Choroid plexus epithelial cell (primary cell): ENCODE measurements around the gene ATP9B.
A peak's percentile ranks its signal among the peaks of the same experiment; 100 is the strongest.

ENCODE experiments used
- DNase-seq: peaks from one replicate; pipeline ENCODE4 v3.0.0-alpha.2; 2010; ENCODE audit warnings: low read depth
- H3K4me3 ChIP-seq: 2 replicates; pipeline ENCODE4 v1.5.1; 2011; ENCODE audit warnings: low read depth, mild to moderate bottlenecking, control low read depth, low read length, moderate library complexity
- TF ChIP-seq, protein P1 (sequence below): conservative IDR thresholded peaks from 2 replicates; pipeline ENCODE4 v1.5.1; 2011; ENCODE audit warnings: low read depth, mild to moderate bottlenecking, control low read depth, inconsistent platforms, low read length, moderate library complexity

The ATP9B gene

GRCh38 chr18:79248495-79249060 is 179.4 kb downstream of the ATP9B start:
- no peak overlapping the region for H3K4me3 ChIP-seq
- DNase-seq = peak; percentile 5
- TF ChIP-seq, protein P1, sequence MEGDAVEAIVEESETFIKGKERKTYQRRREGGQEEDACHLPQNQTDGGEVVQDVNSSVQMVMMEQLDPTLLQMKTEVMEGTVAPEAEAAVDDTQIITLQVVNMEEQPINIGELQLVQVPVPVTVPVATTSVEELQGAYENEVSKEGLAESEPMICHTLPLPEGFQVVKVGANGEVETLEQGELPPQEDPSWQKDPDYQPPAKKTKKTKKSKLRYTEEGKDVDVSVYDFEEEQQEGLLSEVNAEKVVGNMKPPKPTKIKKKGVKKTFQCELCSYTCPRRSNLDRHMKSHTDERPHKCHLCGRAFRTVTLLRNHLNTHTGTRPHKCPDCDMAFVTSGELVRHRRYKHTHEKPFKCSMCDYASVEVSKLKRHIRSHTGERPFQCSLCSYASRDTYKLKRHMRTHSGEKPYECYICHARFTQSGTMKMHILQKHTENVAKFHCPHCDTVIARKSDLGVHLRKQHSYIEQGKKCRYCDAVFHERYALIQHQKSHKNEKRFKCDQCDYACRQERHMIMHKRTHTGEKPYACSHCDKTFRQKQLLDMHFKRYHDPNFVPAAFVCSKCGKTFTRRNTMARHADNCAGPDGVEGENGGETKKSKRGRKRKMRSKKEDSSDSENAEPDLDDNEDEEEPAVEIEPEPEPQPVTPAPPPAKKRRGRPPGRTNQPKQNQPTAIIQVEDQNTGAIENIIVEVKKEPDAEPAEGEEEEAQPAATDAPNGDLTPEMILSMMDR = no peak

DNA sequence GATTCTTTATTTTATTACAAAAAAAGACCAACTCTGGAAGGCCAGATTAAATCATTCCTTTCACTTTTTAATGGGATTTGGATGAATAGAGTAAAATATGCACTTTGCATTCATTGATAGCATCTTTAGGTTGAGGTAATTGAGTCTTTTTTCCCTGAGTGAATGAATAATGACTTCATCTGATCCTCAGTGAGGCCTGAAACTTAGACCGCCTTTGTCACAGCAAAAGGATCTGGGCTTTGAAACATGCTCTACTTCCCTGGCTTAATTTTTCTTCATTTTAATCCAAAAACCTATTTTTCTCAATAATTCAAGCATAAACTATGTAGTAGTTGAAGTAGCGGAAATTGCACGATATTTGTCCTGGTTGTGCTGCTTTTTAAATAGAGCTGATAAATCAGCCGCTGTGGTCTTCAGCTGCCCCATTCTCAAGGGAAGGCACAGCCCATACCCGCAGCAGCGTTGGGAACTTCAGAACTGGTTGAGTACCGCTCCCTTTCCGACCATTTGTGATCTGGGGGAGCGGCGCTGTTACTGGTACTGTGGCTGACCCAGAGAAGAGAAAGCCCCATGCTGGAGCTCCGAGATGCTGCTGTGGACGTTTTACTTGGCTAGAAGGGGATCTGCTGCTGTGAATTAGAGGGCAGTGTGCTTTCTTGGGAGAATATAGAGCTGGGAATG is 181.2 kb downstream of the ATP9B start:
- TF ChIP-seq, protein P1 = no peak
- H3K4me3 ChIP-seq = no peak overlapping the region
- DNase-seq = no peak

- no peak for DNase-seq
- no peak overlapping the region for H3K4me3 ChIP-seq
- TF ChIP-seq, protein P1 = no peak
These were observed 181.8 kb downstream of the ATP9B start for GRCh38 chr18:79251021-79251420.

- TF ChIP-seq, protein P1 = no peak
- DNase-seq = no peak
- H3K4me3 ChIP-seq = no peak overlapping the region
These were observed 183.9 kb downstream of the ATP9B start for GRCh38 chr18:79252904-79253633.

DNA sequence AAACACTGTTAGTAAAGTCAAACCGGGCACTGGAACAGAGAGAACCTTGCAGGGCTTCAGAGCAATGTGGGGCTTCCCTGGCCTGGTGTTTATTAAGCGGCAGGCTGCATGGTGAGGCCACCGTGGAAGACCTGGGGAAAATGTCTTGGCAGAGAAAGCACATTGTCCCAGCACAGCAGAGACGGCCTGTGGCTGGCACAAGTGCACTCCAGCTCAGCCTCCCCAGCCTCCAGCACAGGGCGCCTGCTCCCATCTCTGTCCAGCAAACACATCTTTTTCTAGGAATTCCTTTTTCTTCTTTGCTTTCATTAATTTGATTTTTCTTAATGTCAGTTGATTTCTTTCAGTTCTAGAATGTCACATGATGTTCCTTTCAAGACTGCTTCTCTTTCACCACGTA is 188.3 kb downstream of the ATP9B start:
- TF ChIP-seq, protein P1 = no peak
- DNase-seq = no peak
- no peak overlapping the region for H3K4me3 ChIP-seq

GRCh38 chr18:79258447-79258846 is 189.3 kb downstream of the ATP9B start:
- no peak overlapping the region for H3K4me3 ChIP-seq
- no peak for DNase-seq
- TF ChIP-seq, protein P1 = no peak

GRCh38 chr18:79259218-79259617 is 190.0 kb downstream of the ATP9B start:
- H3K4me3 ChIP-seq = no peak overlapping the region
- DNase-seq = no peak
- TF ChIP-seq, protein P1 = no peak
